Osteoblast (primary cell): Measurements from ENCODE around the gene TTC7B. TPM values are rescaled to one million over a fixed set of nuclear protein-coding genes. Genes with fewer than 3 reads are reported as not detected.

Experiments used
- DNase-seq: peaks from one replicate; pipeline ENCODE4 v3.0.0; 2011; ENCODE audit warnings: low spot score, mixed read lengths; ENCODE audit not compliant: insufficient read length; ENCODE audit errors: missing footprints
- H2AFZ ChIP-seq: 2 replicates; pipeline ENCODE4 v1.6.0; 2011; ENCODE audit warnings: mild to moderate bottlenecking, low read length
- H3K27ac ChIP-seq: 2 replicates; pipeline ENCODE4 v1.5.1; 2011; ENCODE audit warnings: mild to moderate bottlenecking, low read depth, low read length, moderate library complexity
- H3K27me3 ChIP-seq: 2 replicates; pipeline ENCODE4 v1.6.0; 2012; ENCODE audit warnings: mild to moderate bottlenecking, control low read depth, inconsistent platforms, low read length, moderate library complexity; ENCODE audit not compliant: insufficient read depth
- H3K36me3 ChIP-seq: 2 replicates; pipeline ENCODE4 v1.5.1; 2011; ENCODE audit warnings: mild to moderate bottlenecking, low read length, control low read depth, moderate library complexity; ENCODE audit not compliant: insufficient read depth
- H3K4me1 ChIP-seq: 2 replicates; pipeline ENCODE4 v1.5.1; 2011; ENCODE audit warnings: mild to moderate bottlenecking, low read length, control low read depth, moderate library complexity; ENCODE audit not compliant: insufficient read depth
- H3K4me2 ChIP-seq: 2 replicates; pipeline ENCODE4 v1.6.0; 2011; ENCODE audit warnings: mild to moderate bottlenecking, low read length; ENCODE audit not compliant: insufficient read depth
- H3K4me3 ChIP-seq: fragments of 200-600 bp; sonication (generic); 3 replicates; pipeline ENCODE4 v1.5.1; 2012; ENCODE audit warnings: mild to moderate bottlenecking, low read length, inconsistent platforms; ENCODE audit not compliant: insufficient read depth
- H3K79me2 ChIP-seq: 2 replicates; pipeline ENCODE4 v1.6.0; 2012; ENCODE audit warnings: mild to moderate bottlenecking, low read length, control low read depth, inconsistent platforms; ENCODE audit not compliant: insufficient read depth
- H3K9me3 ChIP-seq: 2 replicates; pipeline ENCODE4 v1.5.1; 2011; ENCODE audit warnings: low read depth, low read length, control low read depth
- H4K20me1 ChIP-seq: 2 replicates; pipeline ENCODE4 v1.6.0; 2012; ENCODE audit warnings: mild to moderate bottlenecking, low read length, control low read depth; ENCODE audit not compliant: insufficient read depth
- total RNA-seq: library from RNA; depleted of rRNA; stranded (reverse); fragments of >200 nt; gene quantifications from 2 replicates; pipeline ENCODE4 v1.2.3, GENCODE V29; 2012
- TF ChIP-seq, protein P1 (sequence below): IDR thresholded peaks from 2 replicates; pipeline ENCODE4 v1.5.1; 2011; ENCODE audit warnings: mild to moderate bottlenecking, low read depth, low read length, moderate library complexity; ENCODE audit errors: extremely low read depth

Gene TTC7B
- total RNA-seq, 1 donor, result 14.5 TPM

- Histone ChIP-seq H3K4me3 (no peak overlapping the region), H3K27ac (peak overlapping the region; percentile 80), H3K4me1 (peaks cover 38% of the 10 kb centered on the region), H3K27me3 (no peaks in the 10 kb centered on the region), H3K4me2 (no peak overlapping the region), H3K36me3 (no peaks in the 10 kb centered on the region), H3K79me2 (no peaks in the 10 kb centered on the region), H2AFZ (no peak overlapping the region), H4K20me1 (no peaks in the 10 kb centered on the region), H3K9me3 (no peaks in the 10 kb centered on the region)
- TF ChIP-seq, protein P1, sequence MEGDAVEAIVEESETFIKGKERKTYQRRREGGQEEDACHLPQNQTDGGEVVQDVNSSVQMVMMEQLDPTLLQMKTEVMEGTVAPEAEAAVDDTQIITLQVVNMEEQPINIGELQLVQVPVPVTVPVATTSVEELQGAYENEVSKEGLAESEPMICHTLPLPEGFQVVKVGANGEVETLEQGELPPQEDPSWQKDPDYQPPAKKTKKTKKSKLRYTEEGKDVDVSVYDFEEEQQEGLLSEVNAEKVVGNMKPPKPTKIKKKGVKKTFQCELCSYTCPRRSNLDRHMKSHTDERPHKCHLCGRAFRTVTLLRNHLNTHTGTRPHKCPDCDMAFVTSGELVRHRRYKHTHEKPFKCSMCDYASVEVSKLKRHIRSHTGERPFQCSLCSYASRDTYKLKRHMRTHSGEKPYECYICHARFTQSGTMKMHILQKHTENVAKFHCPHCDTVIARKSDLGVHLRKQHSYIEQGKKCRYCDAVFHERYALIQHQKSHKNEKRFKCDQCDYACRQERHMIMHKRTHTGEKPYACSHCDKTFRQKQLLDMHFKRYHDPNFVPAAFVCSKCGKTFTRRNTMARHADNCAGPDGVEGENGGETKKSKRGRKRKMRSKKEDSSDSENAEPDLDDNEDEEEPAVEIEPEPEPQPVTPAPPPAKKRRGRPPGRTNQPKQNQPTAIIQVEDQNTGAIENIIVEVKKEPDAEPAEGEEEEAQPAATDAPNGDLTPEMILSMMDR, result no peak
- DNase-seq, result no peak
Measured at GRCh38 chr14:90674716-90675115, 141.5 kb downstream of the TTC7B start.

DNA sequence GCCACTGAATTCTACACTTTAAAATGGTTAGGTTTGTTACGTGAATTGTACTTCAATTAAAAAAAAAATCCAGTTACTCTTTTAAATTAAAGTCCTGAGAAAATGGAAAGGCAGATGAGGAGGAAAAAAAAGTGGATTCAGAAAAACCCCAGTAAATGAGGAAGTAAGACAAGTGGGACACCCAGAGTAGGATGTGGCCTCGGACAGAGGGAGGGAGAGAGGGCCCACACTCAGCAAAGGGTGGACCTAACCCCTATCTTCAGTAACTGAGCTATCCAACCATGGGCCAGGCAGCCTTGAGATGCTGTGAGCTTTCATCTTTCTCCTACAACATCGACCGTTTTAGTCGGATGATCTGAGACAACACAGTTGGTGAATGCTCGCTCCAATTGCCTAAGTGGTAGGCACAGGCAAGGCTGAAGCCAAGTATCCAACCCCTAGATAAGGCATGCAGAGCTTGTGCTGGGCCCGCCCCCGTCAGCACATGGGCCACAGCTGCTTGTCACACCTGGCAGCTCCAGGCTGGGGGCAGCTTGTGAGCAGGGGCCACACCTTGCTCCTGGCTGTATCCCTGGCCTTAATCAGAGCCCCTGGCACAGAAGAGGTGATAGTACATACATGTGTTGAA lies 142.1 kb downstream of the TTC7B start:
- no peaks in the 10 kb centered on the region for H3K36me3 ChIP-seq
- no peak overlapping the region for H3K27ac ChIP-seq
- no peak overlapping the region for H3K4me3 ChIP-seq
- no peaks in the 10 kb centered on the region for H3K9me3 ChIP-seq
- no peak overlapping the region for H3K4me2 ChIP-seq
- DNase-seq, result no peak
- H4K20me1 ChIP-seq, result no peaks in the 10 kb centered on the region
- H2AFZ ChIP-seq, result no peak overlapping the region
- no peaks in the 10 kb centered on the region for H3K27me3 ChIP-seq
- H3K4me1 ChIP-seq, result peaks cover 38% of the 10 kb centered on the region
- TF ChIP-seq, protein P1, result no peak
- no peaks in the 10 kb centered on the region for H3K79me2 ChIP-seq

GRCh38 chr14:90671382-90672234 lies 144.6 kb downstream of the TTC7B start:
- no peak overlapping the region for H3K4me2 ChIP-seq
- H3K4me1 ChIP-seq, result peaks cover 17% of the 10 kb centered on the region
- H3K27ac ChIP-seq, result no peak overlapping the region
- TF ChIP-seq, protein P1, result no peak
- no peaks in the 10 kb centered on the region for H3K36me3 ChIP-seq
- H3K9me3 ChIP-seq, result no peaks in the 10 kb centered on the region
- no peaks in the 10 kb centered on the region for H3K27me3 ChIP-seq
- no peak overlapping the region for H3K4me3 ChIP-seq
- H4K20me1 ChIP-seq, result no peaks in the 10 kb centered on the region
- DNase-seq, result no peak
- H3K79me2 ChIP-seq, result no peaks in the 10 kb centered on the region
- no peak overlapping the region for H2AFZ ChIP-seq

GRCh38 chr14:90669731-90670130 lies 146.5 kb downstream of the TTC7B start:
- no peaks in the 10 kb centered on the region for H3K36me3 ChIP-seq
- TF ChIP-seq, protein P1, result no peak
- no peaks in the 10 kb centered on the region for H3K27me3 ChIP-seq
- H3K4me2 ChIP-seq, result no peak overlapping the region
- no peak overlapping the region for H2AFZ ChIP-seq
- no peaks in the 10 kb centered on the region for H4K20me1 ChIP-seq
- no peaks in the 10 kb centered on the region for H3K4me1 ChIP-seq
- no peak overlapping the region for H3K4me3 ChIP-seq
- no peaks in the 10 kb centered on the region for H3K79me2 ChIP-seq
- H3K9me3 ChIP-seq, result no peaks in the 10 kb centered on the region
- no peak for DNase-seq
- H3K27ac ChIP-seq, result no peak overlapping the region
